GM12878 (cell line): ENCODE results near the gene TBC1D19. TPM values are rescaled to one million over a fixed set of nuclear protein-coding genes. Genes with fewer than 3 reads are reported as not detected.
A peak's percentile ranks its signal among the peaks of the same experiment; 100 is the strongest.

Experiments used
- ESRRA ChIP-seq: IDR thresholded peaks from 2 replicates; pipeline ENCODE4 v1.6.1; 2012; ENCODE audit warnings: mild to moderate bottlenecking, low read length, improper control_type of control experiment
- HCFC1 ChIP-seq: fragments of 150-350 bp; IDR thresholded peaks from 2 replicates; pipeline ENCODE4 v1.6.1; 2014; ENCODE audit warnings: low read length
- HDAC2 ChIP-seq: fragments of 200-600 bp; sonication (generic); IDR thresholded peaks from 2 replicates; pipeline ENCODE4 v1.6.1; 2017
- MTA3 ChIP-seq: IDR thresholded peaks from 2 replicates; pipeline ENCODE4 v1.6.1; 2012; ENCODE audit warnings: low read length, inconsistent platforms, borderline replicate concordance
- NR2F1 ChIP-seq: fragments of 450-650 bp; conservative IDR thresholded peaks from 2 replicates; pipeline ENCODE4 v1.6.1; 2017; ENCODE audit warnings: mild to moderate bottlenecking
- PAX8 ChIP-seq: fragments of 450-650 bp; IDR thresholded peaks from 2 replicates; pipeline ENCODE4 v1.6.1; 2017; ENCODE audit warnings: mild to moderate bottlenecking, moderate library complexity
- RUNX3 ChIP-seq: IDR thresholded peaks from 2 replicates; pipeline ENCODE4 v1.6.1; 2012; ENCODE audit warnings: low read length, inconsistent platforms
- STAT1 ChIP-seq: fragments of 450-650 bp; conservative IDR thresholded peaks from 2 replicates; pipeline ENCODE4 v1.6.1; 2014; ENCODE audit warnings: antibody characterized with exemption, mild to moderate bottlenecking
- ZNF384 ChIP-seq: IDR thresholded peaks from 2 replicates; pipeline ENCODE4 v1.6.1; 2012; ENCODE audit warnings: low read depth, mild to moderate bottlenecking, low read length, improper control_type of control experiment, borderline replicate concordance
- ZSCAN29 ChIP-seq: fragments of 450-650 bp; IDR thresholded peaks from 2 replicates; pipeline ENCODE4 v1.6.1; 2017; ENCODE audit warnings: mild to moderate bottlenecking, moderate library complexity
- polyA plus RNA-seq, 11 experiments: library from polyadenylated mRNA; depleted of rRNA in 4 of 11; unstranded in 6 of 11; stranded (reverse) in 5 of 11; fragments of >200 nt; fragmentation: Nextera tagmentation in 4 of 11; fragmentation: Illumina TruSeq in 1 of 11; extraction: Ambion mirVana in 4 of 11; extraction: Trizol in 1 of 11; gene quantifications; 1 replicate in 1 of 11; 2 replicates in 10 of 11; pipeline versions ENCODE4 v1.2.1 to v1.2.3, GENCODE V29; 2011 to 2016; ENCODE audit warnings: inconsistent platforms in 2 of 11, missing spikeins in 2 of 11, low read depth in 1 of 11
- total RNA-seq, 4 experiments: library from RNA; depleted of rRNA in 3 of 4; stranded (reverse); fragments of >200 nt in 3 of 4; fragmentation: Illumina TruSeq in 1 of 4; extraction: Trizol in 1 of 4; gene quantifications; 2 replicates each; pipeline versions ENCODE4 v1.2.1 to v1.2.3, GENCODE V29; 2013 to 2021
- TF ChIP-seq, protein P1 (sequence below): fragments of 450-650 bp; IDR thresholded peaks from 2 replicates; pipeline ENCODE4 v1.6.1; 2017; ENCODE audit warnings: low read depth, mild to moderate bottlenecking, moderate library complexity
- TF ChIP-seq, protein P2 (sequence below): fragments of 450-650 bp; IDR thresholded peaks from 2 replicates; pipeline ENCODE4 v1.6.1; 2017; ENCODE audit warnings: mild to moderate bottlenecking
- TF ChIP-seq, protein P3 (sequence below): fragments of 450-650 bp; conservative IDR thresholded peaks from 2 replicates; pipeline ENCODE4 v1.6.1; 2017; ENCODE audit warnings: mild to moderate bottlenecking, moderate library complexity
- TF ChIP-seq, protein P4 (sequence below): fragments of 450-650 bp; IDR thresholded peaks from 2 replicates; pipeline ENCODE4 v1.6.1; 2017; ENCODE audit warnings: mild to moderate bottlenecking, moderate library complexity
- TF ChIP-seq, protein P5 (sequence below): fragments of 450-650 bp; formaldehyde crosslinking; IDR thresholded peaks from 2 replicates; pipeline ENCODE4 v1.4.0; 2022; ENCODE audit warnings: mild to moderate bottlenecking, moderate library complexity

The TBC1D19 gene
- total and polyA plus RNA-seq, 10 of the 15 experiments (the other 5 are each of a cell fraction or from before 2014, with no cell fraction given), result 0.29 to 3.9 (median 2.1) TPM

DNA sequence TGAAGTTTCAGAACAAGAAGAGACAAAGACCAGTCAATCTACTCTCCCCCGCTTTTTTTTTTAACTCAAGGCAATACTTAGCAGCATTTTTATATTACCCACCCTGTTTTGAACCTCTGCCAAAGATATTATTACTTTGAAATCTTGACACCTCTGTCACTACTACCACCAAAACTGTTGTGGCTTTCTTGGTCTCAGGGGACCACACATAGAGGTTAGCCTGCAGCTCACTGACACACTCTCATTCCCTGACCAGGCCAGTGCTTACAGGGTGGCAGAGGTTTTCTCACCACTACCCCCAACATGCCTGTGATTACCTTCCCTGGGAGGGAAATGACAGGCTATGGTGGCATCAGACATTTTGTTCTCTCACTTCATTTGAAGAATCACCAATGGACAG, 139.3 kb downstream of the TBC1D19 start (continued):
- TF ChIP-seq, protein P1, sequence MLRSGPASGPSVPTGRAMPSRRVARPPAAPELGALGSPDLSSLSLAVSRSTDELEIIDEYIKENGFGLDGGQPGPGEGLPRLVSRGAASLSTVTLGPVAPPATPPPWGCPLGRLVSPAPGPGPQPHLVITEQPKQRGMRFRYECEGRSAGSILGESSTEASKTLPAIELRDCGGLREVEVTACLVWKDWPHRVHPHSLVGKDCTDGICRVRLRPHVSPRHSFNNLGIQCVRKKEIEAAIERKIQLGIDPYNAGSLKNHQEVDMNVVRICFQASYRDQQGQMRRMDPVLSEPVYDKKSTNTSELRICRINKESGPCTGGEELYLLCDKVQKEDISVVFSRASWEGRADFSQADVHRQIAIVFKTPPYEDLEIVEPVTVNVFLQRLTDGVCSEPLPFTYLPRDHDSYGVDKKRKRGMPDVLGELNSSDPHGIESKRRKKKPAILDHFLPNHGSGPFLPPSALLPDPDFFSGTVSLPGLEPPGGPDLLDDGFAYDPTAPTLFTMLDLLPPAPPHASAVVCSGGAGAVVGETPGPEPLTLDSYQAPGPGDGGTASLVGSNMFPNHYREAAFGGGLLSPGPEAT, result peak; percentile 42; the same call in 1 of the 2 replicates
- TF ChIP-seq, protein P2, sequence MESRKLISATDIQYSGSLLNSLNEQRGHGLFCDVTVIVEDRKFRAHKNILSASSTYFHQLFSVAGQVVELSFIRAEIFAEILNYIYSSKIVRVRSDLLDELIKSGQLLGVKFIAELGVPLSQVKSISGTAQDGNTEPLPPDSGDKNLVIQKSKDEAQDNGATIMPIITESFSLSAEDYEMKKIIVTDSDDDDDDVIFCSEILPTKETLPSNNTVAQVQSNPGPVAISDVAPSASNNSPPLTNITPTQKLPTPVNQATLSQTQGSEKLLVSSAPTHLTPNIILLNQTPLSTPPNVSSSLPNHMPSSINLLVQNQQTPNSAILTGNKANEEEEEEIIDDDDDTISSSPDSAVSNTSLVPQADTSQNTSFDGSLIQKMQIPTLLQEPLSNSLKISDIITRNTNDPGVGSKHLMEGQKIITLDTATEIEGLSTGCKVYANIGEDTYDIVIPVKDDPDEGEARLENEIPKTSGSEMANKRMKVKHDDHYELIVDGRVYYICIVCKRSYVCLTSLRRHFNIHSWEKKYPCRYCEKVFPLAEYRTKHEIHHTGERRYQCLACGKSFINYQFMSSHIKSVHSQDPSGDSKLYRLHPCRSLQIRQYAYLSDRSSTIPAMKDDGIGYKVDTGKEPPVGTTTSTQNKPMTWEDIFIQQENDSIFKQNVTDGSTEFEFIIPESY, result no peak
- TF ChIP-seq MTA3 (no peak), ESRRA (no peak), STAT1 (no peak), HCFC1 (no peak), PAX8 (no peak), RUNX3 (peak; percentile 94), ZNF384 (peak; percentile 37; the same call in 1 of the 2 replicates), ZSCAN29 (no peak), HDAC2 (no peak), NR2F1 (peak; percentile 32; the same call in 1 of the 2 replicates)
- TF ChIP-seq, protein P3, sequence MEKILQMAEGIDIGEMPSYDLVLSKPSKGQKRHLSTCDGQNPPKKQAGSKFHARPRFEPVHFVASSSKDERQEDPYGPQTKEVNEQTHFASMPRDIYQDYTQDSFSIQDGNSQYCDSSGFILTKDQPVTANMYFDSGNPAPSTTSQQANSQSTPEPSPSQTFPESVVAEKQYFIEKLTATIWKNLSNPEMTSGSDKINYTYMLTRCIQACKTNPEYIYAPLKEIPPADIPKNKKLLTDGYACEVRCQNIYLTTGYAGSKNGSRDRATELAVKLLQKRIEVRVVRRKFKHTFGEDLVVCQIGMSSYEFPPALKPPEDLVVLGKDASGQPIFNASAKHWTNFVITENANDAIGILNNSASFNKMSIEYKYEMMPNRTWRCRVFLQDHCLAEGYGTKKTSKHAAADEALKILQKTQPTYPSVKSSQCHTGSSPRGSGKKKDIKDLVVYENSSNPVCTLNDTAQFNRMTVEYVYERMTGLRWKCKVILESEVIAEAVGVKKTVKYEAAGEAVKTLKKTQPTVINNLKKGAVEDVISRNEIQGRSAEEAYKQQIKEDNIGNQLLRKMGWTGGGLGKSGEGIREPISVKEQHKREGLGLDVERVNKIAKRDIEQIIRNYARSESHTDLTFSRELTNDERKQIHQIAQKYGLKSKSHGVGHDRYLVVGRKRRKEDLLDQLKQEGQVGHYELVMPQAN, result no peak
- TF ChIP-seq, protein P4, sequence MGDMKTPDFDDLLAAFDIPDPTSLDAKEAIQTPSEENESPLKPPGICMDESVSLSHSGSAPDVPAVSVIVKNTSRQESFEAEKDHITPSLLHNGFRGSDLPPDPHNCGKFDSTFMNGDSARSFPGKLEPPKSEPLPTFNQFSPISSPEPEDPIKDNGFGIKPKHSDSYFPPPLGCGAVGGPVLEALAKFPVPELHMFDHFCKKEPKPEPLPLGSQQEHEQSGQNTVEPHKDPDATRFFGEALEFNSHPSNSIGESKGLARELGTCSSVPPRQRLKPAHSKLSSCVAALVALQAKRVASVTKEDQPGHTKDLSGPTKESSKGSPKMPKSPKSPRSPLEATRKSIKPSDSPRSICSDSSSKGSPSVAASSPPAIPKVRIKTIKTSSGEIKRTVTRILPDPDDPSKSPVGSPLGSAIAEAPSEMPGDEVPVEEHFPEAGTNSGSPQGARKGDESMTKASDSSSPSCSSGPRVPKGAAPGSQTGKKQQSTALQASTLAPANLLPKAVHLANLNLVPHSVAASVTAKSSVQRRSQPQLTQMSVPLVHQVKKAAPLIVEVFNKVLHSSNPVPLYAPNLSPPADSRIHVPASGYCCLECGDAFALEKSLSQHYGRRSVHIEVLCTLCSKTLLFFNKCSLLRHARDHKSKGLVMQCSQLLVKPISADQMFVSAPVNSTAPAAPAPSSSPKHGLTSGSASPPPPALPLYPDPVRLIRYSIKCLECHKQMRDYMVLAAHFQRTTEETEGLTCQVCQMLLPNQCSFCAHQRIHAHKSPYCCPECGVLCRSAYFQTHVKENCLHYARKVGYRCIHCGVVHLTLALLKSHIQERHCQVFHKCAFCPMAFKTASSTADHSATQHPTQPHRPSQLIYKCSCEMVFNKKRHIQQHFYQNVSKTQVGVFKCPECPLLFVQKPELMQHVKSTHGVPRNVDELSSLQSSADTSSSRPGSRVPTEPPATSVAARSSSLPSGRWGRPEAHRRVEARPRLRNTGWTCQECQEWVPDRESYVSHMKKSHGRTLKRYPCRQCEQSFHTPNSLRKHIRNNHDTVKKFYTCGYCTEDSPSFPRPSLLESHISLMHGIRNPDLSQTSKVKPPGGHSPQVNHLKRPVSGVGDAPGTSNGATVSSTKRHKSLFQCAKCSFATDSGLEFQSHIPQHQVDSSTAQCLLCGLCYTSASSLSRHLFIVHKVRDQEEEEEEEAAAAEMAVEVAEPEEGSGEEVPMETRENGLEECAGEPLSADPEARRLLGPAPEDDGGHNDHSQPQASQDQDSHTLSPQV, result no peak
- TF ChIP-seq, protein P5, sequence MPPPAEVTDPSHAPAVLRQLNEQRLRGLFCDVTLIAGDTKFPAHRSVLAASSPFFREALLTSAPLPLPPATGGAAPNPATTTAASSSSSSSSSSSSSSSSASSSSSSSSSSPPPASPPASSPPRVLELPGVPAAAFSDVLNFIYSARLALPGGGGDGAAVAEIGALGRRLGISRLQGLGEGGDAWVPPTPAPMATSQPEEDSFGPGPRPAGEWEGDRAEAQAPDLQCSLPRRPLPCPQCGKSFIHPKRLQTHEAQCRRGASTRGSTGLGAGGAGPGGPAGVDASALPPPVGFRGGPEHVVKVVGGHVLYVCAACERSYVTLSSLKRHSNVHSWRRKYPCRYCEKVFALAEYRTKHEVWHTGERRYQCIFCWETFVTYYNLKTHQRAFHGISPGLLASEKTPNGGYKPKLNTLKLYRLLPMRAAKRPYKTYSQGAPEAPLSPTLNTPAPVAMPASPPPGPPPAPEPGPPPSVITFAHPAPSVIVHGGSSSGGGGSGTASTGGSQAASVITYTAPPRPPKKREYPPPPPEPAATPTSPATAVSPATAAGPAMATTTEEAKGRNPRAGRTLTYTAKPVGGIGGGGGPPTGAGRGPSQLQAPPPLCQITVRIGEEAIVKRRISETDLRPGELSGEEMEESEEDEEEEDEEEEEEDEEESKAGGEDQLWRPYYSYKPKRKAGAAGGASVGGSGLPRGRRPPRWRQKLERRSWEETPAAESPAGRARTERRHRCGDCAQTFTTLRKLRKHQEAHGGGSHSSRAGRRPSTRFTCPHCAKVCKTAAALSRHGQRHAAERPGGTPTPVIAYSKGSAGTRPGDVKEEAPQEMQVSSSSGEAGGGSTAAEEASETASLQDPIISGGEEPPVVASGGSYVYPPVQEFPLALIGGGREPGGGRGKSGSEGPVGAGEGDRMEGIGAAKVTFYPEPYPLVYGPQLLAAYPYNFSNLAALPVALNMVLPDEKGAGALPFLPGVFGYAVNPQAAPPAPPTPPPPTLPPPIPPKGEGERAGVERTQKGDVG (CRISPR knock-in tag), result no peak
- TF ChIP-seq, all 136 proteins: peak for 21
